Neuronal stem cell (in vitro differentiated cells): ENCODE measurements around the gene NEU4.

Experiments
- DNase-seq: peaks from one replicate; pipeline ENCODE4 v3.0.0-alpha.2; 2013; ENCODE audit warnings: low spot score
- H2AFZ ChIP-seq: one replicate; pipeline ENCODE4 v1.6.1; 2013; ENCODE audit warnings: mild to moderate bottlenecking, low read length, inconsistent platforms
- H2AK5ac ChIP-seq: 2 replicates; pipeline ENCODE4 v1.6.1; 2013; ENCODE audit warnings: low read depth, mild to moderate bottlenecking, inconsistent platforms, low read length, moderate library complexity, mixed read lengths
- H2BK120ac ChIP-seq: 2 replicates; pipeline ENCODE4 v1.6.1; 2013; ENCODE audit warnings: low read depth, mild to moderate bottlenecking, inconsistent platforms, low read length, moderate library complexity, mixed read lengths
- H2BK12ac ChIP-seq: one replicate; pipeline ENCODE4 v1.6.1; 2013; ENCODE audit warnings: low read length, inconsistent platforms
- H2BK15ac ChIP-seq: 2 replicates; pipeline ENCODE4 v1.6.1; 2013; ENCODE audit warnings: mild to moderate bottlenecking, low read length, inconsistent platforms, mixed read lengths
- H2BK5ac ChIP-seq: one replicate; pipeline ENCODE4 v1.6.1; 2013; ENCODE audit warnings: inconsistent platforms, mild to moderate bottlenecking, low read length, moderate library complexity
- H3K14ac ChIP-seq: one replicate; pipeline ENCODE4 v1.6.1; 2013; ENCODE audit warnings: low read length, inconsistent platforms
- H3K18ac ChIP-seq: 2 replicates; pipeline ENCODE4 v1.6.1; 2013; ENCODE audit warnings: low read length, inconsistent platforms
- H3K23ac ChIP-seq: 2 replicates; pipeline ENCODE4 v1.6.1; 2013; ENCODE audit warnings: low read depth, mild to moderate bottlenecking, mixed read lengths, low read length, inconsistent platforms; ENCODE audit not compliant: poor library complexity
- H3K27ac ChIP-seq: replicated peaks from 3 replicates; pipeline ENCODE4 v1.5.1; 2013; ENCODE audit warnings: low read length, inconsistent platforms
- H3K27me3 ChIP-seq, 3 experiments: 2 replicates each; pipeline ENCODE4 v1.6.1; 2013; ENCODE audit warnings: low read length in 3 of 3, mild to moderate bottlenecking in 2 of 3, inconsistent platforms in 1 of 3, low read depth in 1 of 3, mixed read lengths in 1 of 3, moderate library complexity in 1 of 3; ENCODE audit not compliant: control insufficient read depth in 3 of 3, insufficient read depth in 3 of 3
- H3K36me3 ChIP-seq, 2 donors: replicated peaks in 1 of 2; 2 replicates each; pipeline ENCODE4 v1.6.1; 2013; ENCODE audit warnings: low read length in 2 of 2; ENCODE audit not compliant: control insufficient read depth in 2 of 2, insufficient read depth in 2 of 2
- H3K4ac ChIP-seq: 2 replicates; pipeline ENCODE4 v1.6.1; 2013; ENCODE audit warnings: inconsistent platforms, mild to moderate bottlenecking, low read length, moderate library complexity
- H3K4me1 ChIP-seq, 2 donors: 1 replicate in 1 of 2; 2 replicates in 1 of 2; pipeline ENCODE4 v1.6.1; 2013; ENCODE audit warnings: low read length in 2 of 2, low read depth in 1 of 2; ENCODE audit not compliant: control insufficient read depth in 2 of 2, insufficient read depth in 1 of 2
- H3K4me2 ChIP-seq: one replicate; pipeline ENCODE4 v1.6.1; 2013; ENCODE audit warnings: mild to moderate bottlenecking, low read length, inconsistent platforms; ENCODE audit not compliant: insufficient read depth, poor library complexity, severe bottlenecking
- H3K4me3 ChIP-seq, 2 donors: 2 replicates each; pipeline ENCODE4 v1.5.1; 2013; ENCODE audit warnings: low read length in 2 of 2, mild to moderate bottlenecking in 2 of 2, inconsistent platforms in 1 of 2, moderate library complexity in 1 of 2
- H3K79me1 ChIP-seq: one replicate; pipeline ENCODE4 v1.6.1; 2013; ENCODE audit warnings: low read depth, mild to moderate bottlenecking, inconsistent platforms, low read length, moderate library complexity
- H3K9ac ChIP-seq: one replicate; pipeline ENCODE4 v1.6.1; 2013; ENCODE audit warnings: mild to moderate bottlenecking, low read depth, low read length, inconsistent platforms; ENCODE audit not compliant: poor library complexity
- H3K9me3 ChIP-seq, 2 donors: replicated peaks in 1 of 2; 2 replicates each; pipeline versions ENCODE3 to v1.6.1; 2013; ENCODE audit warnings: low read length in 2 of 2, mild to moderate bottlenecking in 2 of 2, inconsistent platforms in 1 of 2, low read depth in 1 of 2, mixed read lengths in 1 of 2, moderate library complexity in 1 of 2; ENCODE audit not compliant: control insufficient read depth in 2 of 2, insufficient read depth in 1 of 2
- H4K8ac ChIP-seq: one replicate; pipeline ENCODE4 v1.6.1; 2013; ENCODE audit warnings: low read depth, mild to moderate bottlenecking, inconsistent platforms, low read length, moderate library complexity
- H4K91ac ChIP-seq: one replicate; pipeline ENCODE4 v1.6.1; 2013; ENCODE audit warnings: low read length, low read depth, mild to moderate bottlenecking, inconsistent platforms; ENCODE audit not compliant: poor library complexity
- WGBS, 2 donors: extraction: QIAGEN DNeasy Blood & Tissue Kit; methylation state at CpG; one replicate each; pipeline ENCODE4 v1.1.7; 2013; ENCODE audit warnings: missing lambda C conversion rate in 2 of 2, mixed read lengths in 1 of 2; ENCODE audit not compliant: insufficient read length in 2 of 2, insufficient replicate concordance in 1 of 2; ENCODE audit errors: extremely low coverage in 2 of 2; 5-methylcytosine and 5-hydroxymethylcytosine counted together

Gene NEU4

GRCh38 chr2:241853651-241854341 is 44.8 kb downstream of the NEU4 start:
- Histone ChIP-seq H2AK5ac (peak overlapping the region; percentile 95), H4K91ac (peak overlapping the region; percentile 53), H3K4me3 (no peak overlapping the region), H3K14ac (peak overlapping the region; percentile 47), H2AFZ (no peak overlapping the region), H3K4me1 (peaks cover 0 to 6% of the 10 kb centered on the region in 2 donors), H3K4ac (peak overlapping the region; percentile 37), H2BK5ac (peak overlapping the region; percentile 82), H3K27me3 (peaks cover 0 to 31% (median 0%) of the 10 kb centered on the region in 3 experiments), H3K23ac (peak overlapping the region; percentile 95), H2BK120ac (no peak overlapping the region), H3K36me3 (no peaks in the 10 kb centered on the region), H2BK15ac (no peak overlapping the region), H3K9ac (peak overlapping the region; percentile 70), H3K79me1 (no peaks in the 10 kb centered on the region), H4K8ac (no peak overlapping the region), H3K9me3 (no peaks in the 10 kb centered on the region), H3K27ac (no peak overlapping the region), H3K18ac (peak overlapping the region; percentile 48), H3K4me2 (no peak overlapping the region), H2BK12ac (no peak overlapping the region)
- WGBS, 2 donors, result no CpG with 5 or more reads among the region's 27 CpGs
- no peak for DNase-seq

- no peak for DNase-seq
- peaks cover 0 to 31% (median 0%) of the 10 kb centered on the region in 3 experiments for H3K27me3 ChIP-seq
- H3K36me3 ChIP-seq, result no peaks in the 10 kb centered on the region
Measured at GRCh38 chr2:241854342-241855244, 45.6 kb downstream of the NEU4 start.

GRCh38 chr2:241855245-241855887 is 46.4 kb downstream of the NEU4 start:
- H3K18ac ChIP-seq, result peak overlapping the region; percentile 5
- no CpG with 5 or more reads among the region's 18 CpGs for WGBS, 2 donors

More at GRCh38 chr2:241854342-241855244, 45.6 kb downstream of the NEU4 start:
- H3K4me2 ChIP-seq, result no peak overlapping the region
- H3K4me1 ChIP-seq, result peaks cover 0 to 8% of the 10 kb centered on the region in 2 donors
- H2BK5ac ChIP-seq, result peak overlapping the region; percentile 82
- H2AFZ ChIP-seq, result no peak overlapping the region
- no peak overlapping the region for H4K91ac ChIP-seq
- H3K9ac ChIP-seq, result no peak overlapping the region
- peak overlapping the region; percentile 64 for H3K18ac ChIP-seq
- no CpG with 5 or more reads among the region's 21 CpGs for WGBS, 2 donors
- H3K14ac ChIP-seq, result peak overlapping the region; percentile 38
- no peak overlapping the region for H3K4me3 ChIP-seq
- peak overlapping the region; percentile 92 for H4K8ac ChIP-seq
- peak overlapping the region; percentile 37 for H3K4ac ChIP-seq
- no peak overlapping the region for H2BK120ac ChIP-seq
- peak overlapping the region; percentile 5 for H2BK15ac ChIP-seq
- H2BK12ac ChIP-seq, result peak overlapping the region; percentile 30
- no peaks in the 10 kb centered on the region for H3K79me1 ChIP-seq
- H3K9me3 ChIP-seq, result no peaks in the 10 kb centered on the region
- H2AK5ac ChIP-seq, result peak overlapping the region; percentile 95
- H3K23ac ChIP-seq, result peak overlapping the region; percentile 95
- H3K27ac ChIP-seq, result no peak overlapping the region

More at GRCh38 chr2:241855245-241855887, 46.4 kb downstream of the NEU4 start:
- Histone ChIP-seq H3K27me3 (peaks cover 0 to 29% (median 0%) of the 10 kb centered on the region in 3 experiments), H3K27ac (no peak overlapping the region), H4K8ac (no peak overlapping the region), H2BK120ac (no peak overlapping the region), H3K23ac (peak overlapping the region; percentile 31), H3K79me1 (no peaks in the 10 kb centered on the region), H2AK5ac (peak overlapping the region; percentile 11), H3K9me3 (no peaks in the 10 kb centered on the region), H3K14ac (no peak overlapping the region), H3K4ac (no peak overlapping the region), H3K9ac (peak overlapping the region; percentile 3), H2BK12ac (peak overlapping the region; percentile 30), H3K4me1 (peaks cover 0 to 8% of the 10 kb centered on the region in 2 donors), H2AFZ (no peak overlapping the region), H2BK15ac (no peak overlapping the region), H2BK5ac (no peak overlapping the region), H3K4me3 (no peak overlapping the region), H3K4me2 (no peak overlapping the region), H4K91ac (no peak overlapping the region), H3K36me3 (no peaks in the 10 kb centered on the region)
- no peak for DNase-seq
